GM19455 (cell line): ENCODE measurements around the gene FLRT2.

Experiments
- ATAC-seq: cut with Tn5 transposase; IDR thresholded peaks from one replicate; pipeline ENCODE4 v1.9.1; 2021; ENCODE audit not compliant: unreplicated experiment

Gene FLRT2

GRCh38 chr14:85625925-85626585, 96.1 kb downstream of the FLRT2 start:
- ATAC-seq: no peak

GRCh38 chr14:85634205-85634604, 104.3 kb downstream of the FLRT2 start:
- no peak for ATAC-seq

GRCh38 chr14:85644211-85644610, 114.3 kb downstream of the FLRT2 start:
- no peak for ATAC-seq

- ATAC-seq: no peak
These were observed 123.1 kb downstream of the FLRT2 start for GRCh38 chr14:85653029-85653428.

- ATAC-seq: no peak
These were observed 130.4 kb downstream of the FLRT2 start for GRCh38 chr14:85660243-85660922.

GRCh38 chr14:85662096-85662495, 132.2 kb downstream of the FLRT2 start:
- no peak for ATAC-seq

GRCh38 chr14:85663256-85663655, 133.3 kb downstream of the FLRT2 start:
- ATAC-seq: no peak

- no peak for ATAC-seq
These were observed 133.7 kb downstream of the FLRT2 start for GRCh38 chr14:85663667-85664066.

- ATAC-seq: no peak
These were observed 146.0 kb downstream of the FLRT2 start for GRCh38 chr14:85675957-85676356.

GRCh38 chr14:85686908-85687307, 157.0 kb downstream of the FLRT2 start:
- ATAC-seq: no peak

- no peak for ATAC-seq
These were observed 157.5 kb downstream of the FLRT2 start for GRCh38 chr14:85687456-85687855.

- no peak for ATAC-seq
These were observed 158.1 kb downstream of the FLRT2 start for GRCh38 chr14:85688006-85688405.

- no peak for ATAC-seq
These were observed 165.4 kb downstream of the FLRT2 start for GRCh38 chr14:85695300-85695699.

GRCh38 chr14:85701116-85701515, 171.2 kb downstream of the FLRT2 start:
- no peak for ATAC-seq

- no peak for ATAC-seq
These were observed 171.8 kb downstream of the FLRT2 start for GRCh38 chr14:85701763-85702162.

GRCh38 chr14:85702191-85702590, 172.2 kb downstream of the FLRT2 start:
- ATAC-seq: no peak

GRCh38 chr14:85702997-85703396, 173.1 kb downstream of the FLRT2 start:
- no peak for ATAC-seq
